Measurements from ENCODE around the gene TUBB4A.

Gene TUBB4A

GRCh38 chr19:6498294-6499036, 3.6 kb downstream of the TUBB4A start:
- in situ Hi-C loops (cut with MboI; ENCODE audit: low sequenced_read_pairs): no loop called here

- in situ Hi-C loops (cut with MboI; ENCODE audit: low sequenced_read_pairs): no loop called here
Observed at GRCh38 chr19:6495947-6496346, 6.2 kb downstream of the TUBB4A start.

GRCh38 chr19:6494438-6495036, 7.6 kb downstream of the TUBB4A start:
- in situ Hi-C loops (cut with MboI; ENCODE audit: low sequenced_read_pairs): no loop called here

- in situ Hi-C loops (cut with MboI; ENCODE audit: low sequenced_read_pairs): no loop called here
Observed at GRCh38 chr19:6491802-6492592, 10.1 kb downstream of the TUBB4A start.

DNA sequence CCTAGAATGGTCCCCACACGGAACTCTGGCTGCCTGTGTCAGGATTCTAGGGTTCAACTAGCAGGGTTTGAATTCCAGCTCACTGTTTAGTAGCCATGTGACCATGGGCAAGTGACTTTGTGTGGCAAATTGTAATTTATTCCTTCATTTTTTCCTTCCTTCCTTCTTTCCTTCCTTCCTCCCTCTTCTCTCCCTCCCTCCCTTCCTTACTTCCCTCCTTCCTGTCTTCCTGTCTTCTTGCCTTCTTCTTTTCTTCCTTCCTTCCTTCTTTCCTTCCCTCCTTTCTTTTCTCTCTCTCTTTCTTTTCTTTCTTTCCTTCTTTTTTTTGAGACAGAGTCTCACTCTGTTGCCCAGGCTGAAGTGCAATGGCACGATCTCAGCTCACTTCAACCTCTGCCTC, 12.0 kb downstream of the TUBB4A start:
- in situ Hi-C loops (cut with MboI; ENCODE audit: low sequenced_read_pairs): no loop called here

- in situ Hi-C loops (cut with MboI; ENCODE audit: low sequenced_read_pairs): no loop called here
Observed at GRCh38 chr19:6489278-6490061, 12.6 kb downstream of the TUBB4A start.

- in situ Hi-C loops (cut with MboI; ENCODE audit: low sequenced_read_pairs): no loop called here
Observed at GRCh38 chr19:6484831-6485230, 17.3 kb downstream of the TUBB4A start.

DNA sequence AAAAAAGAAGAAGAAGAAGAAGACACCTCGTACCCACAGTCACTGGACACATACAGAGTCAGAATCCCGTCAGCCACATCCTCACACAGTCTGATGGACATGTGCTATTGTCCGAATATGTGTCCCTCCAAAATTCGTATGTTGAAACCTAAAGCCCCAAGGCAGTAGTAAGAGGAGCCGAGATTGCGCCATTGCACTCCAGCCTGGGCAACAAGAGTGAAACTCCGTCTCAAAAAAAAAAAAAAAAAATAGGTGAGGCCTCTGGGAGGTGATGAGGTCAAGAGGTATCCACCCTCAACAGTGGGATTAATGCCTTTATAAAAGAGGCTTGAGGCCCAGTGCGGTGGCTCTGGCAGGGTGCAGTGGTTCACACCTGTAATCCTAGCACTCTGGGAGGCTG, 17.9 kb downstream of the TUBB4A start:
- in situ Hi-C loops (cut with MboI; ENCODE audit: low sequenced_read_pairs): no loop called here

DNA sequence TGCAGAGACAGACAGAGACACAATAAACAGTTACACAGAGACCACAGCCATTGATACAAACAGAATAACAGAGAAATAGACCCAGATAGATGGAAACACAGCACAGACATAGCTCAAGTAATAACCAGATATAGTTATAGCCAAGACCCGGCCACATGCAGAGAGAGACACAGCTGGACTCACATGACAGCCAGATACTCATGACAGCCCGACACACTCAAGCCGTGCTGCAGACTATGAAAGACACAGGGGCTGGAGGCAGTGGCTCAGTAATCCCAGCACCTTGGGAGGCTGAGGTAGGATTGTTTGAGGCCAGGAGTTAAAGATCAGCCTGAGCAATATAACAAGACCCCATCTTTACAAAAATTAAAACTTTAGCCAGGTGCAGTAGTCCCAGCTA, 18.9 kb downstream of the TUBB4A start:
- in situ Hi-C loops (cut with MboI; ENCODE audit: low sequenced_read_pairs): no loop called here

GRCh38 chr19:6482343-6482686, 19.8 kb downstream of the TUBB4A start:
- in situ Hi-C loops (cut with MboI; ENCODE audit: low sequenced_read_pairs): no loop called here

DNA sequence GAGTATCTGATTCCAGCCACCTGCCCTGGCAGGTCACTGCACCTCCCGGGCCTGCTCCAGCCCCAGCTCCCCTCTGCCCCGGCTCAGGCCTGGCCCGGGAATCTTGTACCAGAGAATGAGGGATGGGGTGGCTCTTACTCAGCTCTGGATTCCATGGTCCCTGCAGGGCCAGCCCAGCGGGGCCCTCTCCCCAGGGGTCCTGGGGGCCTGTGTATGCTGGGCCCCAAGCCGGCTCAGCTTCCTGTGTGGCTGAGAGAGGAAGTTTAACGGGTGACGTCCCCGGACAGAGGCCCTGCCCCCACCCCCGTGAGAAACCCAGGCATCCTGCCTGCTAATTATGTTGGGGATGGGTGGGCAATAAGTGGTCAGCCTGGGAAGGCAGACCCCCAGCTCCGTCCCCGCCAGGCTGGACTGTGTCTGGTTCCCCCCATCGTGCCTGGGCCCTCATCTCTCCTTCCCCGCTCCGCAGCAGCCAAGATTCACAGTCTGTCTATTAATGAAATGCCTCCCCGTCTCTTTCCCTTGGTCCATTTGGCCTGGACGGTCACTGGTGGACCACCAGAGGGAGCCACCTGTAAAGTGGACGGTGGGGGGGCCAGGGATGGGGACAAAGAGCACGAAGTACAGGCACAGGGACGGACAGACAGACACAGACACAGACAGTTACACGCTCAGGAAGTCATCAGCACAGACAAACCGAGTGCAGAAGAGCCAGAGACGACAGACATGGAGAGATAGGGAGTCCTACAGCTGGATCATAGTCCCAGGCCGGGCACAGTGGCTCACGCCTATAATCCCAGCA, 20.4 kb downstream of the TUBB4A start, which contains the start of gene DENND1C:
Gene DENND1C (minus strand): TSS at position 247 of the 802 bp plus-strand sequence. CDS start 92 bp downstream, at position 155.
- in situ Hi-C loops (cut with MboI; ENCODE audit: low sequenced_read_pairs): no loop called here

- in situ Hi-C loops (cut with MboI; ENCODE audit: low sequenced_read_pairs): no loop called here
Observed at GRCh38 chr19:6480848-6481415, 21.2 kb downstream of the TUBB4A start.

- in situ Hi-C loops (cut with MboI; ENCODE audit: low sequenced_read_pairs): no loop called here
Observed at GRCh38 chr19:6479836-6480398, 22.2 kb downstream of the TUBB4A start.

- in situ Hi-C loops (cut with MboI; ENCODE audit: low sequenced_read_pairs): no loop called here
Observed at GRCh38 chr19:6478815-6479214, 23.3 kb downstream of the TUBB4A start.

GRCh38 chr19:6476896-6477431, 25.1 kb downstream of the TUBB4A start:
- in situ Hi-C loops (cut with MboI; ENCODE audit: low sequenced_read_pairs): no loop called here

DNA sequence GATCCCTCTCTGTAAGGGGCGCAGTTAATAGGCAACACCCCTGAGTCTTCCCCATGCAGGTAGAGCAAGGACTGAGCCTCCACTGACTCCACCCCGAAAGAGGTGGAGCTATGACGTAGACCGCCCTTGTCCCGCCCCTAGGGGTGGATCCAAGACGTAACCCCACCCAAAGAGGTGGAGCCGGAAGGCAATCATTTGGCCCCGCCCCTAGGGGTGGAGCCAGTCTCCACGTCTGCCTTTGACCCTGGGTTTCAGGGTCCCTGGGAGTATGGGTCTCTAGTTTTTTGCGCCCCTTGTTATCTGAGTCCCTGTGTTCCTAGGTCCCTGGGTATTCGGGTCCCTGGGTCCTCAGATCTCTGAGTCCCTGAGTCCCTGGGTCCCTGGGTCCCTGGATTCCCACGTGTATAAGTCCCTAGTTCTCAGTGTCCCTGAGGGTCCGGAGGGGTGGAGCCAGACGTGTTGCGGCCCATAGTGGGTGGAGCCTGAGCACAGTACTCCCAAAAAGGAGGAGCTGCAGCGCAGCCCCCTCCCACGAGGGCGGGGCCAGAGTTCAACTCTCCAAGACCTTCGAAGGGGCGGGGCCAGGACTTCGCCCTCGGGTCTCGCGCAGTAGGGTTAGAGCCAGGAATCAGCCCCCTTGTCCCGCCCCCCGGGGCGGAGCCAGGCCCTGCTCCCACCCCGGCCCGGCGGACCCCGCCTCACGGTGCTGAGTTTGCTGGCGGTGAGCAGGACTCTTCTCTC, 25.8 kb downstream of the TUBB4A start:
- in situ Hi-C loops (cut with MboI; ENCODE audit: low sequenced_read_pairs): no loop called here

DNA sequence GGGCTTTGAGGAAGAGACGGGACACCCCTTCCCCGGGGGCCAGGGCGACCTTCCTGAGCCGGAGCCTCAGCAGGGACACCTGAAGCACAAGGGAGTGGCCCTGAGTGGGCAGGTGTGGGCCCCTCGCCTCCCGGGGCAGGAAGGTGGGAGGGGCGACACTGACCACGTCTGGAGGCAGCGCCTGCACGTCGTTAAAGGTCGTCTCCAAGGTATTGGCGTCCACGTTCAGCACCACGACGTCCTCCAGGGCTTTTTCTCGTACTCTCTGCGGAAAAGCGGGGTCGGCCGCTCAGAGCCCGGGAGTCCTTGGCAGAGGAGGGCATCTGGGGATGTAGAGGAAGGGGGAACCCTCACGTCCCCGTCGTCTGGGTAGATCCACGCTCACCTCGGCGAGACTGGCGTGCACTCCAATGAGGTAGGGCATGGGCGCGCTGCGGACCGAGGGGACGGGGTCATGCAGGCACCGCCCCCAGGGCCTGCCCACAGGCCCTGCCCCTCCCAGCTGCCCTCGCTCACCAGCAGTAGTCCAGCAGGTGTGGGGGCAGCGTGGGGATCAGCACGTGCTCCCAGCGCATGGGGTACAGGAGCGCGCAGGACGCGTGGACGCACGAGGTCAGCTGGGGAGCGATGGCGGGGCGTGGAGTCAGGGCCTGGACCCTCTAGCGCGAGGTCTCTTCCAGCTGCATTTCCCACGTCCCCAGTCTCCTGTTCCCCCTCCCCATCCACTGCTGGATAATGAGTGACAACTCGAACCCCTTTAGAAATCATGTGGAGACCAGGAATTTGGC, 26.6 kb downstream of the TUBB4A start:
- in situ Hi-C loops (cut with MboI; ENCODE audit: low sequenced_read_pairs): no loop called here

GRCh38 chr19:6473647-6474046, 28.5 kb downstream of the TUBB4A start:
- in situ Hi-C loops (cut with MboI; ENCODE audit: low sequenced_read_pairs): no loop called here
